Thyroid gland (tissue), 4 donors: ENCODE measurements around the gene CLDN20. TPM values are rescaled to one million over a fixed set of nuclear protein-coding genes. Genes with fewer than 3 reads are reported as not detected.
A peak's percentile ranks its signal among the peaks of the same experiment; 100 is the strongest.

ENCODE experiments used
- DNase-seq, 2 donors: peaks; one replicate each; pipeline ENCODE4 v3.0.0-alpha.2; 2019
- H3K27ac ChIP-seq, 3 donors: fragments of 200-600 bp; sonication (generic); 1 replicate in 2 of 3; 2 replicates in 1 of 3; pipeline ENCODE4 v1.5.1; 2016 to 2019; ENCODE audit warnings: mild to moderate bottlenecking in 1 of 3, moderate library complexity in 1 of 3
- H3K27me3 ChIP-seq: fragments of 200-600 bp; sonication (generic); one replicate; pipeline ENCODE4 v1.5.1; 2019
- H3K36me3 ChIP-seq, 2 donors: fragments of 200-600 bp; sonication (generic); one replicate each; pipeline ENCODE4 v1.5.1; 2016 to 2019
- H3K4me1 ChIP-seq, 2 donors: fragments of 200-600 bp; sonication (generic); one replicate each; pipeline ENCODE4 v1.5.1; 2017 to 2019
- H3K4me3 ChIP-seq, 3 donors: fragments of 200-600 bp; sonication (generic); replicated peaks in 1 of 3; 1 replicate in 2 of 3; 2 replicates in 1 of 3; pipeline ENCODE4 v1.5.1; 2016; ENCODE audit warnings: mild to moderate bottlenecking in 1 of 3
- H3K9me3 ChIP-seq: fragments of 200-600 bp; sonication (generic); one replicate; pipeline ENCODE4 v1.5.1; 2017
- POLR2A ChIP-seq, 2 donors: fragments of 450-650 bp; IDR thresholded peaks; one replicate each; pipeline ENCODE4 v1.6.1; 2017; ENCODE audit warnings: antibody characterized with exemption in 2 of 2, mild to moderate bottlenecking in 2 of 2, moderate library complexity in 1 of 2
- WGBS, 2 donors: methylation state at CpG; one replicate each; pipeline ENCODE4 v1.1.5; 2017; 5-methylcytosine and 5-hydroxymethylcytosine counted together
- intact Hi-C: fragments of 100-400 bp; cut with DNase I; formaldehyde crosslinking; loops from one replicate; pipeline ENCODE4 v1.15.1; 2023
- total RNA-seq, 4 donors: library from RNA; depleted of rRNA; stranded (reverse); fragments of >200 nt; gene quantifications; one replicate each; pipeline ENCODE4 v1.2.3, GENCODE V29; 2016
- TF ChIP-seq, protein P1 (sequence below), 6 experiments: fragments of 200-600 bp in 3 of 6; fragments of 450-650 bp in 3 of 6; sonication (generic) in 3 of 6; IDR thresholded peaks; one replicate each; pipeline ENCODE4 v1.5.1; 2016 to 2019; ENCODE audit warnings: antibody characterized with exemption in 6 of 6, mild to moderate bottlenecking in 2 of 6, inconsistent platforms in 1 of 6, moderate library complexity in 1 of 6

CLDN20 gene
- total RNA-seq, 4 donors from 2014 or later, result not detected

- H3K4me1 ChIP-seq, result peaks cover 15 to 25% of the 10 kb centered on the region in 2 donors
- no peak overlapping the region for H3K4me3 ChIP-seq
- intact Hi-C loops, result no loop called here
- H3K27me3 ChIP-seq, result no peaks in the 10 kb centered on the region
- TF ChIP-seq POLR2A (IDR thresholded peaks at IDR 0.05), result peak in 1 of 2 donors; percentile 70
- TF ChIP-seq, protein P1, sequence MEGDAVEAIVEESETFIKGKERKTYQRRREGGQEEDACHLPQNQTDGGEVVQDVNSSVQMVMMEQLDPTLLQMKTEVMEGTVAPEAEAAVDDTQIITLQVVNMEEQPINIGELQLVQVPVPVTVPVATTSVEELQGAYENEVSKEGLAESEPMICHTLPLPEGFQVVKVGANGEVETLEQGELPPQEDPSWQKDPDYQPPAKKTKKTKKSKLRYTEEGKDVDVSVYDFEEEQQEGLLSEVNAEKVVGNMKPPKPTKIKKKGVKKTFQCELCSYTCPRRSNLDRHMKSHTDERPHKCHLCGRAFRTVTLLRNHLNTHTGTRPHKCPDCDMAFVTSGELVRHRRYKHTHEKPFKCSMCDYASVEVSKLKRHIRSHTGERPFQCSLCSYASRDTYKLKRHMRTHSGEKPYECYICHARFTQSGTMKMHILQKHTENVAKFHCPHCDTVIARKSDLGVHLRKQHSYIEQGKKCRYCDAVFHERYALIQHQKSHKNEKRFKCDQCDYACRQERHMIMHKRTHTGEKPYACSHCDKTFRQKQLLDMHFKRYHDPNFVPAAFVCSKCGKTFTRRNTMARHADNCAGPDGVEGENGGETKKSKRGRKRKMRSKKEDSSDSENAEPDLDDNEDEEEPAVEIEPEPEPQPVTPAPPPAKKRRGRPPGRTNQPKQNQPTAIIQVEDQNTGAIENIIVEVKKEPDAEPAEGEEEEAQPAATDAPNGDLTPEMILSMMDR (IDR thresholded peaks at IDR 0.05), result peak; percentile 24 to 95 (median 72)
- H3K27ac ChIP-seq, result peak overlapping the region; percentile 93 to 98 (median 93)
- 28 to 49% methylated on average over 23 to 26 of the region's 30 CpGs for WGBS, 2 donors
- H3K9me3 ChIP-seq, result no peaks in the 10 kb centered on the region
- peak; percentile 99 for DNase-seq
- no peaks in the 10 kb centered on the region for H3K36me3 ChIP-seq
Observed at GRCh38 chr6:155248008-155249001, 15.5 kb upstream of the CLDN20 start.

- DNase-seq, result no peak
- 95 to 97% methylated on average over 10 of the region's 10 CpGs for WGBS, 2 donors
- Histone ChIP-seq H3K9me3 (no peaks in the 10 kb centered on the region), H3K4me1 (peaks cover 15 to 32% of the 10 kb centered on the region in 2 donors), H3K36me3 (no peaks in the 10 kb centered on the region), H3K4me3 (no peak overlapping the region), H3K27me3 (no peaks in the 10 kb centered on the region), H3K27ac (peak overlapping the region in 2 of 3 donors; percentile 93 to 98)
- TF ChIP-seq, protein P1 (IDR thresholded peaks at IDR 0.05), result no peak
- TF ChIP-seq POLR2A (IDR thresholded peaks at IDR 0.05), result no peak
- intact Hi-C loops, result loop anchor here (5.0 to 10.0 kb wide), 2 partner anchors 74 to 326 kb away; no protein-coding TSS in a partner anchor
Observed at GRCh38 chr6:155250701-155251381, 13.0 kb upstream of the CLDN20 start.

DNA sequence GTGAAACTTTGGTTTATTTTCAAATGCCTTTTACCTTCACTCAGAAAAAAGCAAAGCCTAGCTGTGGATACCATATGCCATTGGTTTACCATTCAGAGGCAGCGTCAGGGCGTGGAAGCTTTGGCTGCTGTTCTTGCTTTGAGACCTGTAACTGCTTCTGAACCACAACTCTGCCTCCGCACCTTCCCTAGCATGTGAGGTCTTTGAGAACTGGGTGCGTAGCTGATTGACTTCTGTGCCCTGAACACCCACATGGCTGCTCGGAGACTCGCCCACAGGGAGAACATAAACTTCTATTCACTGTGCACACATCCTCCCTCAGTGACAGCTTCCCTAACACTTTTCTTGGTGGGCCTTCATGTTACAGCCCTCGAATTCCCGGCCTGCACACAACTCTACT is 11.2 kb upstream of the CLDN20 start:
- intact Hi-C loops, result loop anchor here (5.0 to 10.0 kb wide), 2 partner anchors 75 to 328 kb away; no protein-coding TSS in a partner anchor
- no peak overlapping the region for H3K4me3 ChIP-seq
- peaks cover 8 to 25% of the 10 kb centered on the region in 2 donors for H3K4me1 ChIP-seq
- H3K36me3 ChIP-seq, result peaks cover 0 to 5% of the 10 kb centered on the region in 2 donors
- H3K9me3 ChIP-seq, result no peaks in the 10 kb centered on the region
- no peak for DNase-seq
- no peaks in the 10 kb centered on the region for H3K27me3 ChIP-seq
- 92 to 97% methylated on average over 8 of the region's 8 CpGs for WGBS, 2 donors
- no peak for TF ChIP-seq POLR2A (IDR thresholded peaks at IDR 0.05)
- TF ChIP-seq, protein P1 (IDR thresholded peaks at IDR 0.05), result no peak
- H3K27ac ChIP-seq, result peak overlapping the region; percentile 78 to 98 (median 83)

DNA sequence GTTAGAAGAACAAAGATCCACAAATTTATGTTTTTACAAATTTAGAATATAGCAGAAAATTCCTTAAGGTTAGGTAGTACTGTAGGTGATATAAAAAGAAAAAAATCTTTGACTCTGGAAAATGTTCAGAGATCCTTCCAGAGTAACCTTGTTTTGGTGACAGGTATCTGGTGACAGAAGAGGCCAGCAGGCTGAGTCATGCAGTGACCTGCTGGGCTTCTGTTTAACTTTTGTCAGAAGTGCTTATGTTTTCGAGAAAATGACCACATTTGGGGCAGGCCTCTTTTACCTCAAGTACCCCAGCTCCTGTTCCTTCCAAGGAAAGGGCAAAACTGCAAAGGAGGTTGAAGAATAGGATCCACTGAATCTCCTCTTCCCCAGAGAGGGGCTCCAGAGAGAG is 10.5 kb upstream of the CLDN20 start:
- Histone ChIP-seq H3K4me1 (peaks cover 6 to 25% of the 10 kb centered on the region in 2 donors), H3K36me3 (peaks cover 0 to 5% of the 10 kb centered on the region in 2 donors), H3K9me3 (no peaks in the 10 kb centered on the region), H3K27ac (peak overlapping the region; percentile 78 to 98 (median 83)), H3K4me3 (no peak overlapping the region), H3K27me3 (no peaks in the 10 kb centered on the region)
- peak; percentile 71 to 72 for DNase-seq
- intact Hi-C loops, result loop anchor here (5.0 to 10.0 kb wide), 2 partner anchors 76 to 329 kb away; no protein-coding TSS in a partner anchor
- WGBS, 2 donors, result 12 to 21% methylated on average over 1 of the region's 1 CpG
- peak in 1 of 2 donors; percentile 46 for TF ChIP-seq POLR2A (IDR thresholded peaks at IDR 0.05)
- TF ChIP-seq, protein P1 (IDR thresholded peaks at IDR 0.05), result no peak
